Measurements from ENCODE around the gene AP3M1.
"Not testable (repeated sequence)": the region's sequence is repeated elsewhere in the genome, so short reads cannot be mapped to it uniquely, and the experiment has no call there.

GRCh38 chr10:74138596-74138995 lies 12.0 kb downstream of the AP3M1 start:
- TF ChIP-seq RCOR1 (IDR thresholded peaks at IDR 0.05; ENCODE audit: low read depth, low read length); POLR2A (IDR thresholded peaks at IDR 0.05; ENCODE audit: low read length); MYC (IDR thresholded peaks at IDR 0.05; ENCODE audit: borderline replicate concordance, low read length): not testable (repeated sequence)
